ENCODE data around the gene TJP2.
A peak's percentile ranks its signal among the peaks of the same experiment; 100 is the strongest.

TJP2 gene

DNA sequence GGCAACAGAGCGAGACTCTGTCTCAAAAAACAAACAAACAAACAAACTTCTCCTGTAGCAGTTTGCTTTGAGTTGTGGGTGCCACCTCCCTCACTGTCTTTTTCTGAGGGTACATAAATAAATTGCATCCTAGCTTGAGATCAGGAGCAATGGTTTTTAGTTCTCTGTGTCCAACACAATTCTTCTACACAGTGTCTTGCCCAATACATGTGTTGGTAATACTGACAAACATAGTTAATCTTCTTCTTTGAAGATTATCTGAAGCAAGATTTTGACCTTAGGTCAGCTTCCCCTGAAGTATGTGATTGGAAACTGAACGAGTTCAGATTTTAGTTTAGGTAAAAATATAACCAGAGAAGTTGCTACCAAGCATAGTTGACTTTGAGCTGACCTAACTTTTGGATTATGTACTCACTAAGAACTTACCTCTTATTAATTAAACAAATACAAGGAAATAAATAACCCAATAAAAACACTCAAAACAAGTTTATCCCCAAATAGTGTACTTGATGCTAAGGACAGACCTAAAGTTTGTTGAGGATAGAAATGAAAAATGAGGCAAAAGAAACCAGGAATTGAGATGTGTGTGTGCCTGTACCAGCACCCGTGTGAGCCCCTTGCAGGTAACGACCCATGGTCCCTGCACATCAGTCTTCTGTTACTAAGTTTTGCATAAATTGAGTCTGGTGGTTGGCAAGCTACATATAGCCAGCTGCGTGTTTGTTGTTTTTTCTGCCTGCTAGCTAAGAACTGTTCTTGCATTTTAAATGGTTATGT lies 16.2 kb downstream of the TJP2 start:
- TF ChIP-seq, protein P1, sequence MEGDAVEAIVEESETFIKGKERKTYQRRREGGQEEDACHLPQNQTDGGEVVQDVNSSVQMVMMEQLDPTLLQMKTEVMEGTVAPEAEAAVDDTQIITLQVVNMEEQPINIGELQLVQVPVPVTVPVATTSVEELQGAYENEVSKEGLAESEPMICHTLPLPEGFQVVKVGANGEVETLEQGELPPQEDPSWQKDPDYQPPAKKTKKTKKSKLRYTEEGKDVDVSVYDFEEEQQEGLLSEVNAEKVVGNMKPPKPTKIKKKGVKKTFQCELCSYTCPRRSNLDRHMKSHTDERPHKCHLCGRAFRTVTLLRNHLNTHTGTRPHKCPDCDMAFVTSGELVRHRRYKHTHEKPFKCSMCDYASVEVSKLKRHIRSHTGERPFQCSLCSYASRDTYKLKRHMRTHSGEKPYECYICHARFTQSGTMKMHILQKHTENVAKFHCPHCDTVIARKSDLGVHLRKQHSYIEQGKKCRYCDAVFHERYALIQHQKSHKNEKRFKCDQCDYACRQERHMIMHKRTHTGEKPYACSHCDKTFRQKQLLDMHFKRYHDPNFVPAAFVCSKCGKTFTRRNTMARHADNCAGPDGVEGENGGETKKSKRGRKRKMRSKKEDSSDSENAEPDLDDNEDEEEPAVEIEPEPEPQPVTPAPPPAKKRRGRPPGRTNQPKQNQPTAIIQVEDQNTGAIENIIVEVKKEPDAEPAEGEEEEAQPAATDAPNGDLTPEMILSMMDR (conservative IDR thresholded peaks at IDR 0.05; ENCODE audit: low read depth, low read length) = no peak

DNA sequence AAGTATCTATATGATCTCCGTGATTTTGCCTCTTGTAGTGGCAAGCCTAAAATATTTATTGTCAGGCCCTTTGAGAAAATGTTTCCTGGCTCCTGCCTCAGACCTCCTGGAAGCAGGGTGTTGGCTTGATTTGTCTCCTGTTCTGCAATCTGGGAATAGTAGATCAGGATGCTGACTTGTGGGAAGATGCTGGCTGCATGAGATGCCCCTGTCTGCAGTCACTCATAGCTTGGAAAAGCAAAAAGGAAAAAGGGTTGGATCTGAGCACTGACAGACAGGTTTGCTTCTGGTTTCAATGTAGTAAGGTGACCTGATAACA lies 16.7 kb downstream of the TJP2 start:
- TF ChIP-seq, protein P1 (conservative IDR thresholded peaks at IDR 0.05; ENCODE audit: low read depth, low read length) = no peak
- DNase-seq (ENCODE audit: low read depth) = no peak
- H3K4me3 ChIP-seq (ENCODE audit: low read depth, low read length) = no peak overlapping the region

More for the DNA sequence above, 16.2 kb downstream of the TJP2 start:
- no peak for DNase-seq (ENCODE audit: low read depth)
- no peak overlapping the region for H3K4me3 ChIP-seq (ENCODE audit: low read depth, low read length)

DNA sequence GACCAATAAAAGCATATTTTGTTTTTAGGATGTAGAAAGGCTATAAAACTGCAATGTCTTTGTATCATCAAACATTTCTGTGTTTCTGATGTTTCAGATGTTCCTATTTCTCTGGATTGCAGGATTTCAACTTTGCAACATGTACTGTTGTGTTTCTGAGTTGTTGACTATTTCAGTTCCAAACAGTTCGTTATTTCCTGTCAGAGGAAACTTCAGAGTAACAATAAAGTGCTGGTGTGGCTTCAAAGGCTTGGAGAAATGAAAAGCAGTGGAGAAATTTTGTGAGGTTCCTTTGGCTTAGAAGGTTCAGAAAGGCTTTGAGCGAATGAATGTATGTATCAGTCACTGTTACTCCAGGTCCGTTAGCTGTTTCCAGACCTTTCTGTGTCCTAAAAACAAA lies 17.2 kb downstream of the TJP2 start:
- DNase-seq (ENCODE audit: low read depth) = no peak
- TF ChIP-seq, protein P1 (conservative IDR thresholded peaks at IDR 0.05; ENCODE audit: low read depth, low read length) = no peak
- H3K4me3 ChIP-seq (ENCODE audit: low read depth, low read length) = no peak overlapping the region

DNA sequence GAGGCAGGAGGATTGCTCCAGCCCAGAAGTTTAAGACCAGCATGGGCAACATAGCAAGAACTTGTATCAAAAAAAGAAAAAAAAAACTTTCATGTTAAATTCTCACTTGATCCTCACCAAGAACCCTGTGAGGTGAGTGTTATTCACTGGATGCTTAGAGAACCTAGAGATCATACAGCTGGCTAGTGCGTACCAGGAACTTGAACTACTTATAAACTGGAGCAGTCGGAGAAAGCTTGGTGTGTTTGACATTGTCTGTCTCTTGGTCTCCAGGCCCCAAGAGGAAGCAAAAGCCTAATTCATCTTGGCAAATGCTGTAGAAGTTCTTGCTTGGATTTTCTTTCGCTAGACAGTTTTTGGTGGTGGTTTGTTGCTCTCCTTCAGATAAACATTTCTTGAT lies 18.1 kb downstream of the TJP2 start:
- no peak overlapping the region for H3K4me3 ChIP-seq (ENCODE audit: low read depth, low read length)
- TF ChIP-seq, protein P1 (conservative IDR thresholded peaks at IDR 0.05; ENCODE audit: low read depth, low read length) = no peak

DNA sequence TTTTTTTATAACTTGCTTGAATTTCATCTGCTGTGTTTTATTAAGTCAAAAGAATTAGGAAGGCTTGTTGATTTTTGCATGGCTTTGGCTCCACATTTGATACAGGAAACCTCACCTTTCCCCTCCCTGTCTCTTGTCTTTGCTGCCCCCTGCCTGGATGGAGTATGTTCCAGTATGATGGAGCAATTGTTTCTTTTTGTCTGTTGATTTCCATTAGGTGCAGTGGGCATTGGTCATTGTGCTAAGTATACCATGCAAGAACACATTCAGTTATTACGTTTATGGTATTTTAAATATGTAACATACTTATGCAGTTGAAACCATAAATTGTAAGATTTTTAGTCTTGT lies 19.6 kb downstream of the TJP2 start:
- no peak for DNase-seq (ENCODE audit: low read depth)
- TF ChIP-seq, protein P1 (conservative IDR thresholded peaks at IDR 0.05; ENCODE audit: low read depth, low read length) = peak; percentile 42
- H3K4me3 ChIP-seq (ENCODE audit: low read depth, low read length) = no peak overlapping the region

More for the DNA sequence above, 18.1 kb downstream of the TJP2 start:
- no peak for DNase-seq (ENCODE audit: low read depth)

DNA sequence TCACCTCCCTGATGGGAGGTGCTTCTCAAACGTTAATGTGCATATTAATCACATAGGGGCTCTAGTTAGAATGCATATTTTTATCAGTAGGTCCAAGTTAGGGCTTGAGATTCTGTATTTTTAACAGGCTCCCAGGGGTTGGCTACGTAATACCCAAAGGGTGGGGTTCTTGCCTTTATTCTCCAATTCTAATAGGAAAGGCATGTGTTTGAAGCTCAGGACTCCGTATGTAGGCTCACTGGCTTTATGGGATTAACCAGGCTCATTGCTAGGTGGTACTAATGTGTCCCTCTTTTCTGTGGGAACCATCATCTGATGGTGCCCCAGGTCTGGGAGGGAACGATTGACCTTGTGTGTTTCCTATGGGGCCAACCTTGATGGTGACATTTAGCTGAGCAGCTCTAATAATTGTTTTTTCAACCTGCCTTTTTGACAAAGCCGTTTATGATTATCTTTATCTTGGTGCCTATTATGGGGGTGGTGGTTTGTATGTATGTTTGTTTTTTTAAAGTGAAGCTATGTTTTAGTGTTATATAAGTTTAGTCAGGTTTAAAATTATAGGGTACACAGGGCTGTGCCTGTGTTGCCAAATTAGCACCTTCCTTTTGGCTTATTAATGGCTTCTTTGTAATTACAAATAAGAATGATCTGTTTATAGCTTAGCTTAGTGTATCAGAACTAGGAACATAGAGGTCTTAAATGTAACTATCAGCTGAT lies 20.8 kb downstream of the TJP2 start:
- TF ChIP-seq, protein P1 (conservative IDR thresholded peaks at IDR 0.05; ENCODE audit: low read depth, low read length) = no peak
- DNase-seq (ENCODE audit: low read depth) = no peak
- no peak overlapping the region for H3K4me3 ChIP-seq (ENCODE audit: low read depth, low read length)

DNA sequence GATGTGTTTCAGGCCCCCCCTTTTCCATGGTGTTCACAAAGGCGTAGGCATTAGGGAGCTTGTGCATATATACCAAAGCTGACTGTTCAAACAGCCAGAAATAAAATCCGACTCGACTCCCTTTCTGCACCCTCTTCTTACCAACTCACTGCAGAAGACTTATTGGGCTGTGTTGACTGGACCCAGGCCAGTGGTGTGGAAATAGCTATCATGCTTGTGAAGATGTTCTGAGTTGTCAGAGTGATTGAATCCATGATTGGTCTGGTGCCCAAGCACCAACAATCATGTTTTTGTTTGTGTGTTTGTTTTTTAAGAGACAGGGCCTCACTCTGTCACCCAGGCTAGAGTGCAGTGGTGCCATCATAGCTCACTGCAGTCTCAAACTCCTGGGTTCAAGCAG lies 21.6 kb downstream of the TJP2 start:
- TF ChIP-seq, protein P1 (conservative IDR thresholded peaks at IDR 0.05; ENCODE audit: low read depth, low read length) = no peak
- no peak for DNase-seq (ENCODE audit: low read depth)
- no peak overlapping the region for H3K4me3 ChIP-seq (ENCODE audit: low read depth, low read length)
